ENCODE measurements around the gene FAM9C.
"Not testable (repeated sequence)": the region's sequence is repeated elsewhere in the genome, so short reads cannot be mapped to it uniquely, and the experiment has no call there.

- not testable (repeated sequence) for TF ChIP-seq CTCF (IDR thresholded peaks at IDR 0.05; ENCODE audit: insufficient read depth, low read length, poor library complexity, severe bottlenecking); EZH2phosphoT487 (conservative IDR thresholded peaks at IDR 0.05; ENCODE audit: low read length)
Measured at GRCh38 chrX:13061215-13061708, 16.8 kb upstream of the FAM9C start.
